ENCODE measurements around the gene MC3R.
"Not testable (repeated sequence)": the region's sequence is repeated elsewhere in the genome, so short reads cannot be mapped to it uniquely, and the experiment has no call there.

MC3R gene

GRCh38 chr20:56215115-56215514, 33.4 kb upstream of the MC3R start:
- Histone ChIP-seq H3K36me3 (no peaks in the 10 kb centered on the region), H3K9me3 (no peaks in the 10 kb centered on the region), H3K4me1 (ENCODE audit: control insufficient read depth in 1 of 2, insufficient read depth in 1 of 2, low read depth in 1 of 2, low read length in 1 of 2) (no peaks in the 10 kb centered on the region), H3K27ac (no peak overlapping the region), H3K27me3 (no peaks in the 10 kb centered on the region), H3K4me3 (ENCODE audit: low read depth in 1 of 2, low read length in 1 of 2) (no peak overlapping the region)
- TF ChIP-seq CTCF (IDR thresholded peaks at IDR 0.05), result no peak

- no peak for TF ChIP-seq CTCF (IDR thresholded peaks at IDR 0.05)
- Histone ChIP-seq H3K4me3 (ENCODE audit: low read depth in 1 of 2, low read length in 1 of 2) (no peak overlapping the region), H3K4me1 (ENCODE audit: control insufficient read depth in 1 of 2, insufficient read depth in 1 of 2, low read depth in 1 of 2, low read length in 1 of 2) (no peaks in the 10 kb centered on the region), H3K36me3 (no peaks in the 10 kb centered on the region), H3K9me3 (no peaks in the 10 kb centered on the region), H3K27ac (no peak overlapping the region), H3K27me3 (no peaks in the 10 kb centered on the region)
Observed at GRCh38 chr20:56217829-56218228, 30.7 kb upstream of the MC3R start.

- H3K4me1 ChIP-seq (ENCODE audit: control insufficient read depth in 1 of 2, insufficient read depth in 1 of 2, low read depth in 1 of 2, low read length in 1 of 2); H3K9me3 ChIP-seq; H3K27me3 ChIP-seq; H3K4me3 ChIP-seq (ENCODE audit: low read depth in 1 of 2, low read length in 1 of 2); H3K27ac ChIP-seq; H3K36me3 ChIP-seq: not testable (repeated sequence)
Observed at GRCh38 chr20:56221186-56221585, 27.3 kb upstream of the MC3R start.

- no peak for TF ChIP-seq CTCF (IDR thresholded peaks at IDR 0.05)
- Histone ChIP-seq H3K4me3 (ENCODE audit: low read depth in 1 of 2, low read length in 1 of 2) (no peak overlapping the region), H3K27me3 (no peaks in the 10 kb centered on the region), H3K27ac (no peak overlapping the region), H3K36me3 (no peaks in the 10 kb centered on the region), H3K4me1 (ENCODE audit: control insufficient read depth in 1 of 2, insufficient read depth in 1 of 2, low read depth in 1 of 2, low read length in 1 of 2) (no peaks in the 10 kb centered on the region), H3K9me3 (no peaks in the 10 kb centered on the region)
Observed at GRCh38 chr20:56222201-56222600, 26.3 kb upstream of the MC3R start.

- H3K4me3 ChIP-seq (ENCODE audit: low read depth in 1 of 2, low read length in 1 of 2), result no peak overlapping the region
- no peaks in the 10 kb centered on the region for H3K4me1 ChIP-seq (ENCODE audit: control insufficient read depth in 1 of 2, insufficient read depth in 1 of 2, low read depth in 1 of 2, low read length in 1 of 2)
- no peaks in the 10 kb centered on the region for H3K36me3 ChIP-seq
- H3K9me3 ChIP-seq, result no peaks in the 10 kb centered on the region
- no peak for TF ChIP-seq CTCF (IDR thresholded peaks at IDR 0.05)
- no peaks in the 10 kb centered on the region for H3K27me3 ChIP-seq
- H3K27ac ChIP-seq, result no peak overlapping the region
Observed at GRCh38 chr20:56222945-56223344, 25.6 kb upstream of the MC3R start.

- no peaks in the 10 kb centered on the region for H3K9me3 ChIP-seq
- H3K4me1 ChIP-seq (ENCODE audit: control insufficient read depth in 1 of 2, insufficient read depth in 1 of 2, low read depth in 1 of 2, low read length in 1 of 2), result no peaks in the 10 kb centered on the region
- H3K4me3 ChIP-seq (ENCODE audit: low read depth in 1 of 2, low read length in 1 of 2), result no peak overlapping the region
- TF ChIP-seq CTCF (IDR thresholded peaks at IDR 0.05), result no peak
- no peaks in the 10 kb centered on the region for H3K36me3 ChIP-seq
- H3K27me3 ChIP-seq, result no peaks in the 10 kb centered on the region
- H3K27ac ChIP-seq, result no peak overlapping the region
Observed at GRCh38 chr20:56223352-56223751, 25.2 kb upstream of the MC3R start.
